Measurements from ENCODE around the gene DAO. TPM values are rescaled to one million over a fixed set of nuclear protein-coding genes. Genes with fewer than 3 reads are reported as not detected.
A peak's percentile ranks its signal among the peaks of the same experiment; 100 is the strongest.

Gene DAO
- total RNA-seq, 1 experiment from 2014 or later, result not detected

DNA sequence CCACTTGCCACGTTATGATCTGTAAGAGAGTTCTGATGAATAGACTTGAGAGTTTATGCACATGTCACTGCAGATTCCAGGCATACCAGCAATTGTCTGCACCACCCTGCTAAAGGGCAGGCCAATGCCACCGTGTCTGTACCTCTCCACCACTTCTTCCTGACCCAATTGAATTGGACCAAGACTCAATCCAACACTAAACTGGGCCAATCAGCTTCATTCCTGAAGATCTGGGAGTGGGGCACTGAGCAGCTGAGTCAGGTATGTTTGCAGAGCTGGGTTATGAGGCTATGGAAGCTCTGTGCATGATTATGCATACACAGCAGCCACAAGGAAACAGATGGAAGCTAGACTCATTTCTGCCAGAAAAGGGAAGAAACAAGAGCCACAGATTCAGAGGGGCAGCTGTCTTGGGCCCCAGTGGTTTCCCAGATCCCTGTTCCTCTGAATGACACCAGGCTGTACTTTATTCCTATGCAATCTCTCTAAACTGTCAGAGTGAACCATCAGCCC is 28.0 kb downstream of the DAO start:
- ChIA-PET CTCF (no interaction called here), POLR2A (ENCODE audit: unreplicated experiment) (interaction anchor here (0.5 kb wide), 1 partner anchor 308 kb away, joined by 12 read pairs; no protein-coding TSS in a partner anchor)
- H3K4me3 ChIP-seq, result no peak overlapping the region
- DNase-seq, result peak; percentile 61 to 79
- H3K79me2 ChIP-seq (ENCODE audit: low read depth), result no peaks in the 10 kb centered on the region
- no peaks in the 10 kb centered on the region for H3K9me3 ChIP-seq (ENCODE audit: insufficient read depth, low read depth)
- H3K27ac ChIP-seq, result no peak overlapping the region
- intact Hi-C loops (cut with micrococcal nuclease; ENCODE audit: unreplicated experiment), result no loop called here
- peaks cover 27% of the 10 kb centered on the region for H3K4me1 ChIP-seq (replicated peaks; ENCODE audit: insufficient read depth)
- no peaks in the 10 kb centered on the region for H3F3A ChIP-seq (ENCODE audit: insufficient read depth, low read depth)
- TF ChIP-seq, protein P1, sequence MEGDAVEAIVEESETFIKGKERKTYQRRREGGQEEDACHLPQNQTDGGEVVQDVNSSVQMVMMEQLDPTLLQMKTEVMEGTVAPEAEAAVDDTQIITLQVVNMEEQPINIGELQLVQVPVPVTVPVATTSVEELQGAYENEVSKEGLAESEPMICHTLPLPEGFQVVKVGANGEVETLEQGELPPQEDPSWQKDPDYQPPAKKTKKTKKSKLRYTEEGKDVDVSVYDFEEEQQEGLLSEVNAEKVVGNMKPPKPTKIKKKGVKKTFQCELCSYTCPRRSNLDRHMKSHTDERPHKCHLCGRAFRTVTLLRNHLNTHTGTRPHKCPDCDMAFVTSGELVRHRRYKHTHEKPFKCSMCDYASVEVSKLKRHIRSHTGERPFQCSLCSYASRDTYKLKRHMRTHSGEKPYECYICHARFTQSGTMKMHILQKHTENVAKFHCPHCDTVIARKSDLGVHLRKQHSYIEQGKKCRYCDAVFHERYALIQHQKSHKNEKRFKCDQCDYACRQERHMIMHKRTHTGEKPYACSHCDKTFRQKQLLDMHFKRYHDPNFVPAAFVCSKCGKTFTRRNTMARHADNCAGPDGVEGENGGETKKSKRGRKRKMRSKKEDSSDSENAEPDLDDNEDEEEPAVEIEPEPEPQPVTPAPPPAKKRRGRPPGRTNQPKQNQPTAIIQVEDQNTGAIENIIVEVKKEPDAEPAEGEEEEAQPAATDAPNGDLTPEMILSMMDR (conservative IDR thresholded peaks at IDR 0.05), result no peak
- TF ChIP-seq EZH2 (IDR thresholded peaks at IDR 0.05; ENCODE audit: low read depth), result no peak
- peak overlapping the region; percentile 39 for H3K4me2 ChIP-seq
- no peaks in the 10 kb centered on the region for H3K36me3 ChIP-seq (ENCODE audit: low read depth)
- H3K9me2 ChIP-seq (ENCODE audit: insufficient read depth), result no peaks in the 10 kb centered on the region
- no peaks in the 10 kb centered on the region for H3K27me3 ChIP-seq (ENCODE audit: insufficient read depth, low read depth)
- no peaks in the 10 kb centered on the region for H4K20me1 ChIP-seq (ENCODE audit: insufficient read depth)
- H2AFZ ChIP-seq, result no peak overlapping the region
- no TSS peak for BruUV-seq (replicated peaks)

DNA sequence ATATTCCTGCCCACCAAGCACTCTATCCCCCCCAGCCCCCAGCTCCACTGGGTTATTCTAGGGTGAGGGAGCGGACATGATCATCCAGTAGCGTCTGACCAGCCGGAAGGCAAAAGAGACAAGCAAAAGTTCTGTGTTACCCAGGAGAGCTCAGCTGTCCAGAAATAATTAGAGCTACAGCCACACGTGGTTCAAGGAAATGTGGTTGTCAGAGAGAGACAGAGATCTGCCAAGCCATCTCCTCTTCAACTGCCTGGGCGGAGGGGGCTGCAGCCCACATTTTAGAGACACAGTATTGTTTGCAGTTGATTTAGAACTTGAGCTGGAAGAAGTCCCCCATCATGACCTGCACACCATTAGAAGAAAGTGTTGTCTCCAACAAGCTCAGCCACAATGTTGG is 30.4 kb downstream of the DAO start:
- H2AFZ ChIP-seq, result no peak overlapping the region
- H3K79me2 ChIP-seq (ENCODE audit: low read depth), result no peaks in the 10 kb centered on the region
- ChIA-PET POLR2A (ENCODE audit: unreplicated experiment) (no interaction called here), CTCF (no interaction called here)
- no peaks in the 10 kb centered on the region for H3F3A ChIP-seq (ENCODE audit: insufficient read depth, low read depth)
- no peaks in the 10 kb centered on the region for H3K9me3 ChIP-seq (ENCODE audit: insufficient read depth, low read depth)
- TF ChIP-seq, protein P1 (conservative IDR thresholded peaks at IDR 0.05), result no peak
- TF ChIP-seq EZH2 (IDR thresholded peaks at IDR 0.05; ENCODE audit: low read depth), result no peak
- no peaks in the 10 kb centered on the region for H3K27me3 ChIP-seq (ENCODE audit: insufficient read depth, low read depth)
- no peak overlapping the region for H3K27ac ChIP-seq
- no peak overlapping the region for H3K4me3 ChIP-seq
- H3K4me1 ChIP-seq (replicated peaks; ENCODE audit: insufficient read depth), result peaks cover 27% of the 10 kb centered on the region
- H4K20me1 ChIP-seq (ENCODE audit: insufficient read depth), result no peaks in the 10 kb centered on the region
- no peaks in the 10 kb centered on the region for H3K36me3 ChIP-seq (ENCODE audit: low read depth)
- BruUV-seq (replicated peaks), result no TSS peak
- no peaks in the 10 kb centered on the region for H3K9me2 ChIP-seq (ENCODE audit: insufficient read depth)
- DNase-seq, result no peak
- intact Hi-C loops (cut with micrococcal nuclease; ENCODE audit: unreplicated experiment), result no loop called here
- H3K4me2 ChIP-seq, result no peak overlapping the region

DNA sequence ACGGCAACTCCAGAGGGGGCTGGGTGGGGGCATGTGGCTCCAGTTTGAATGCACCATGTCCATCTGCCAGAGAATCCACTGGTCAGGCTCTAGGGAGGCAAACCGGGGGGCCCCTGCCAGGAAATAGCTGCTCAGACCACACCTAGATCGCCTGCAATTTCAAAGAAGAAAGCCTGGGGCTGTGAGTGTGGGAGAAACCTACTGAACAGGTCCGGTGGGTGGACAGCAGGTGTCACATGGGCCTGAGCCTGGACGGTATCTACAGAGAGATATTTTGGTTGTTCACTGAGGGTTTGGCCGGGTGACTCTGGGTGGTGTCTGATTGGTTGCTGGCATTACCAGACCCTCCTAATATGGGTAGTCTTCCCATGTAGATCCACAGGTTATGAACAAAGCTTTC is 32.0 kb downstream of the DAO start:
- H3K9me2 ChIP-seq (ENCODE audit: insufficient read depth), result no peaks in the 10 kb centered on the region
- H3K4me1 ChIP-seq (replicated peaks; ENCODE audit: insufficient read depth), result peaks cover 27% of the 10 kb centered on the region
- ChIA-PET CTCF (interaction anchor here (1.4 kb wide), 1 partner anchor 74 kb away, joined by 3 read pairs; no protein-coding TSS in a partner anchor), POLR2A (ENCODE audit: unreplicated experiment) (interaction anchor here (0.6 kb wide), 1 partner anchor 166 kb away, joined by 3 read pairs; no protein-coding TSS in a partner anchor)
- H3K79me2 ChIP-seq (ENCODE audit: low read depth), result no peaks in the 10 kb centered on the region
- no peak overlapping the region for H3K4me3 ChIP-seq
- H3K36me3 ChIP-seq (ENCODE audit: low read depth), result no peaks in the 10 kb centered on the region
- TF ChIP-seq EZH2 (IDR thresholded peaks at IDR 0.05; ENCODE audit: low read depth), result no peak
- TF ChIP-seq, protein P1 (conservative IDR thresholded peaks at IDR 0.05), result no peak
- H3K27me3 ChIP-seq (ENCODE audit: insufficient read depth, low read depth), result no peaks in the 10 kb centered on the region
- H3K4me2 ChIP-seq, result peak overlapping the region; percentile 69
- H4K20me1 ChIP-seq (ENCODE audit: insufficient read depth), result no peaks in the 10 kb centered on the region
- no peak overlapping the region for H2AFZ ChIP-seq
- intact Hi-C loops (cut with micrococcal nuclease; ENCODE audit: unreplicated experiment), result loop anchor here (1.0 to 2.0 kb wide), 2 partner anchors 39 to 79 kb away; no protein-coding TSS in a partner anchor
- H3F3A ChIP-seq (ENCODE audit: insufficient read depth, low read depth), result no peaks in the 10 kb centered on the region
- no peaks in the 10 kb centered on the region for H3K9me3 ChIP-seq (ENCODE audit: insufficient read depth, low read depth)
- H3K27ac ChIP-seq, result no peak overlapping the region
- DNase-seq, result peak; percentile 86 to 88
- no TSS peak for BruUV-seq (replicated peaks)

All from PC-9 (cell line).